K562 (cell line): Measurements from ENCODE around the gene ARL6IP4.

ENCODE experiments used
- CHD2 ChIP-seq: IDR thresholded peaks from 2 replicates; pipeline ENCODE4 v1.6.1; 2011; ENCODE audit warnings: low read depth, low read length
- FOXA3 ChIP-seq, 2 experiments: fragments of 450-650 bp in 1 of 2; sonication (generic) in 1 of 2; formaldehyde crosslinking; IDR thresholded peaks in 1 of 2; conservative IDR thresholded peaks in 1 of 2; 2 replicates each; pipeline versions ENCODE4 v1.4.0 to v1.8.0; 2020 to 2022; ENCODE audit warnings: mild to moderate bottlenecking in 2 of 2, missing genetic modification reagents in 1 of 2
- JUNB ChIP-seq: fragments of 450-650 bp; formaldehyde crosslinking; conservative IDR thresholded peaks from 2 replicates; pipeline ENCODE4 v1.4.0; 2020; ENCODE audit warnings: mild to moderate bottlenecking
- POLR2A ChIP-seq: fragments of 450-650 bp; conservative IDR thresholded peaks from 2 replicates; pipeline ENCODE4 v1.6.1; 2016
- POLR2AphosphoS5 ChIP-seq: IDR thresholded peaks from 2 replicates; pipeline ENCODE4 v1.6.1; 2011; ENCODE audit warnings: mild to moderate bottlenecking, low read depth, low read length, moderate library complexity; ENCODE audit not compliant: control insufficient read depth, insufficient read depth
- RCOR1 ChIP-seq, 2 experiments: IDR thresholded peaks; 2 replicates each; pipeline ENCODE4 v1.6.1; 2012; ENCODE audit warnings: low read depth in 2 of 2, low read length in 2 of 2, borderline replicate concordance in 1 of 2, improper control_type of control experiment in 1 of 2
- RNF2 ChIP-seq: sonication (generic); IDR thresholded peaks from 2 replicates; pipeline ENCODE4 v1.6.1; 2016
- TF ChIP-seq, protein P1 (sequence below): fragments of 450-650 bp; formaldehyde crosslinking; IDR thresholded peaks from 2 replicates; pipeline ENCODE4 v1.4.0; 2020; ENCODE audit warnings: mild to moderate bottlenecking, moderate library complexity

DNA sequence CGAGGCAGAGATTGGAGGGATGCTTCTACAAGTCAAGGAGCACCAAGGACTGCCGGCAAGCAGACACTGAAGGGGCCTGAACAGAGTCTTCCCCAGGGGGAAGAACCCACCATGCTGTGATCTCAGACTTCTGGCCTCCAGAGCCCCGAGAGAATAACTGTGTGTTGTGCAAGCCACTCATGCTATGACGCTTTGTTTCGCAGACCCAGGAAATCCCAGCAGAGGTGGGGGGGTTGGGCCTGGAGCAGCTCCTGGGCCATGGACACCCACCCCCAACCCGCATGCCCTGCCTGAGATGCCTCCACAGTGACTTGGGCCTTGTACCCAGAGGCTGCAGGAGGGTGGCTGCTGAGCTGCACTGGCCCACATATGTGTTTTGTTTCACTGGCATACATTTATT is 31.2 kb downstream of the ARL6IP4 start:
- TF ChIP-seq POLR2AphosphoS5 (no peak), RCOR1 (IDR thresholded peaks at IDR 0.05; ENCODE audit: borderline replicate concordance in 1 of 2, low read depth in 2 of 2, low read length in 2 of 2) (no peak), POLR2A (no peak), JUNB (CRISPR knock-in tag) (no peak), RNF2 (no peak), FOXA3 (CRISPR knock-in tag; conservative IDR thresholded peaks at IDR 0.05 in 1 of 2, IDR thresholded peaks at IDR 0.05 in 1 of 2) (no peak), CHD2 (no peak)
- TF ChIP-seq, protein P1, sequence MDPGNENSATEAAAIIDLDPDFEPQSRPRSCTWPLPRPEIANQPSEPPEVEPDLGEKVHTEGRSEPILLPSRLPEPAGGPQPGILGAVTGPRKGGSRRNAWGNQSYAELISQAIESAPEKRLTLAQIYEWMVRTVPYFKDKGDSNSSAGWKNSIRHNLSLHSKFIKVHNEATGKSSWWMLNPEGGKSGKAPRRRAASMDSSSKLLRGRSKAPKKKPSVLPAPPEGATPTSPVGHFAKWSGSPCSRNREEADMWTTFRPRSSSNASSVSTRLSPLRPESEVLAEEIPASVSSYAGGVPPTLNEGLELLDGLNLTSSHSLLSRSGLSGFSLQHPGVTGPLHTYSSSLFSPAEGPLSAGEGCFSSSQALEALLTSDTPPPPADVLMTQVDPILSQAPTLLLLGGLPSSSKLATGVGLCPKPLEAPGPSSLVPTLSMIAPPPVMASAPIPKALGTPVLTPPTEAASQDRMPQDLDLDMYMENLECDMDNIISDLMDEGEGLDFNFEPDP (CRISPR knock-in tag): no peak
